ENCODE data around the gene SEMA3A. TPM values are rescaled to one million over a fixed set of nuclear protein-coding genes. Genes with fewer than 3 reads are reported as not detected.
A peak's percentile ranks its signal among the peaks of the same experiment; 100 is the strongest.
"Not testable (repeated sequence)": the region's sequence is repeated elsewhere in the genome, so short reads cannot be mapped to it uniquely, and the experiment has no call there.

Gene SEMA3A
- total and polyA plus RNA-seq, 11 donors: 0.30 to 6.6 (median 1.4) TPM

DNA sequence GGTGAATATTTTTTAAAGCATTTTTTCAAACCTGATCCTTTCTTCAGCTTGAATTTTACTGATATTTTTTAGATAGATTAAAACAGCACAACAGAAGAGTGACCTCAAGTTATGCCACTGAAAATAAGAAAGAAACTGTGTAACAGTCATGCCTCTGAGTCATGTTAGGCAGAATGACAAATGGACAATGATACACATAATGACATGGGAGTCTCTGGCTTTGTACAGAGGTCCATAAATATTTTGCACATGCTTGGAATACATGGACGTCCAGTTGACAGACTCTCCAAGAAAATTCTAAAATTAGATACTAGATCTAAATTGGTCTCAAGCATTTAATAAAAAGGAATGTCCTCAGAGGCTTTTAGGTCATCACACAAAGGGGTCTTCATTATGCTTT lies 21.9 kb upstream of the SEMA3A start:
- no peaks in the 10 kb centered on the region for H3K9me3 ChIP-seq
- intact Hi-C loops (cut with DNase I): no loop called here
- no peaks in the 10 kb centered on the region for H3K27me3 ChIP-seq
- WGBS, 4 donors: 17 to 31% (median 24%) methylated on average over 1 of the region's 1 CpG
- H3K4me3 ChIP-seq: no peak overlapping the region
- ATAC-seq (peak in 1 of 4 donors; percentile 42), DNase-seq (no peak)
- H3K36me3 ChIP-seq: no peaks in the 10 kb centered on the region
- H3K27ac ChIP-seq: no peak overlapping the region
- TF ChIP-seq, protein P1, sequence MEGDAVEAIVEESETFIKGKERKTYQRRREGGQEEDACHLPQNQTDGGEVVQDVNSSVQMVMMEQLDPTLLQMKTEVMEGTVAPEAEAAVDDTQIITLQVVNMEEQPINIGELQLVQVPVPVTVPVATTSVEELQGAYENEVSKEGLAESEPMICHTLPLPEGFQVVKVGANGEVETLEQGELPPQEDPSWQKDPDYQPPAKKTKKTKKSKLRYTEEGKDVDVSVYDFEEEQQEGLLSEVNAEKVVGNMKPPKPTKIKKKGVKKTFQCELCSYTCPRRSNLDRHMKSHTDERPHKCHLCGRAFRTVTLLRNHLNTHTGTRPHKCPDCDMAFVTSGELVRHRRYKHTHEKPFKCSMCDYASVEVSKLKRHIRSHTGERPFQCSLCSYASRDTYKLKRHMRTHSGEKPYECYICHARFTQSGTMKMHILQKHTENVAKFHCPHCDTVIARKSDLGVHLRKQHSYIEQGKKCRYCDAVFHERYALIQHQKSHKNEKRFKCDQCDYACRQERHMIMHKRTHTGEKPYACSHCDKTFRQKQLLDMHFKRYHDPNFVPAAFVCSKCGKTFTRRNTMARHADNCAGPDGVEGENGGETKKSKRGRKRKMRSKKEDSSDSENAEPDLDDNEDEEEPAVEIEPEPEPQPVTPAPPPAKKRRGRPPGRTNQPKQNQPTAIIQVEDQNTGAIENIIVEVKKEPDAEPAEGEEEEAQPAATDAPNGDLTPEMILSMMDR (IDR thresholded peaks at IDR 0.05): no peak
- TF ChIP-seq POLR2A (IDR thresholded peaks at IDR 0.05): no peak
- no peaks in the 10 kb centered on the region for H3K4me1 ChIP-seq

- H3K27ac ChIP-seq; H3K4me1 ChIP-seq; H3K9me3 ChIP-seq; DNase-seq; ATAC-seq; intact Hi-C loops (cut with DNase I); H3K27me3 ChIP-seq; H3K4me3 ChIP-seq; H3K36me3 ChIP-seq: not testable (repeated sequence)
- WGBS, 4 donors: 89 to 97% (median 95%) methylated on average over 6 of the region's 6 CpGs
Measured at GRCh38 chr7:84214757-84215156, 20.2 kb upstream of the SEMA3A start.

DNA sequence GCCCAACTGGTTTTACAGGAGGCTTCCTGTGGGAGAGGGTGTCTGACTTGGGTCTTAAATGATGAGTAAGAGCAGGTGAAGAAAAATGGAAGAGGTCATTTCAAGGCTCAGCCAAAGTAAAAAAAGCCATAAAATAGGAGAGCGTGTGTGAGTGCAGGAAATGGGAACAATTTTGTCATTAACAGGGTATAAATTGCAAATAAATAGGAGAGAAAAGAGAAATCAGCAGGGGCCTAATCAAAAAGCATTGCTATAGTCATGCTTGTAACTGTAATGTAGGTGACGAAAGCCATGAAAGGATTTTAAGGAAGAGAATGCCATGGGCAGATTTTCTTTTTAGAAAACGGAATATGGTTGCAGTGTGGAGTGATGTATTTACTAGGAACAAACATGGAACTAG lies 15.7 kb upstream of the SEMA3A start:
- WGBS, 4 donors: 91 to 95% (median 94%) methylated on average over 3 of the region's 3 CpGs
- DNase-seq: no peak
- Histone ChIP-seq H3K36me3 (no peaks in the 10 kb centered on the region), H3K4me3 (no peak overlapping the region), H3K9me3 (no peaks in the 10 kb centered on the region), H3K4me1 (no peaks in the 10 kb centered on the region), H3K27ac (no peak overlapping the region), H3K27me3 (no peaks in the 10 kb centered on the region)
- no peak for ATAC-seq
- TF ChIP-seq, protein P1 (IDR thresholded peaks at IDR 0.05): no peak
- no peak for TF ChIP-seq POLR2A (IDR thresholded peaks at IDR 0.05)
- intact Hi-C loops (cut with DNase I): no loop called here

DNA sequence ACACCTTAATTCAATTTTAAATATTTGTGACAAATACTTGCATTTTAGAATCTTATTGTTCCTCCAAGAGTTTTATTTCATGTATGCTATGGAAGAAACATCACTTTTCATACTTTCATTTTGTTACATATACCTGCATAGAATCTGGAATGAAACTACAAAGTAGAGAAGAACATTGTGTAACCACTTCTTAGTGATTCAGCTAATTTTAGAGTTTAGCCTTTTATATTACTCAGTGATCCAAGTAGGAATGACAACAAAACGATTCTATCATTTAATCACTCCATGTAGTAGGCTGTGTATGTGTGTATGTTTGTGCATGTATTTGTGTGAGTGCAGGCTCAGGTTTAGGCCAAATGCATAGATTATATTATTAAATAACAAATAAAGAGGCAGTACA lies 14.4 kb upstream of the SEMA3A start:
- Histone ChIP-seq H3K27me3 (no peaks in the 10 kb centered on the region), H3K36me3 (no peaks in the 10 kb centered on the region), H3K4me1 (no peaks in the 10 kb centered on the region), H3K4me3 (no peak overlapping the region), H3K27ac (no peak overlapping the region), H3K9me3 (no peaks in the 10 kb centered on the region)
- ATAC-seq: no peak
- intact Hi-C loops (cut with DNase I): no loop called here
- no peak for TF ChIP-seq POLR2A (IDR thresholded peaks at IDR 0.05)
- TF ChIP-seq, protein P1 (IDR thresholded peaks at IDR 0.05): no peak
- no peak for DNase-seq
- WGBS, 4 donors: 77 to 86% (median 84%) methylated on average over 1 of the region's 1 CpG

DNA sequence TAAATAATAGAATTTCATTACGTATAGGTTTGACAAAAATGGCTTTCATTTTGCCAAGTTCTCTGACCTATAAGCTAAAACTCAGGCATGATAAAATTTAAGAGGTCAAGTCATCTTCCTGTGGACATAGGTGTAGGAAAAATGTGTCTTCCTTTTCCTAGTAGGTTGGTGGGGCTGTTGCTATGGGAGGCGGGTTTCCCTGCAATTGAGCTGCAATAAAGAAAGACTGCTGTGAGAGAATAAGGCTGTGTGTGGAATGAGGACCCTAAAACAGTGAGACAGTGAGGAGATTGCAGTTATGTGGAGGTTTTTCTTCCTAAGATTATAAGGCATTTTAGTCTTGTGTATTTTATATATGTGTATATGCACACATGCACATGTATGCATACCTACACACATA lies 13.0 kb upstream of the SEMA3A start:
- intact Hi-C loops (cut with DNase I): no loop called here
- no peaks in the 10 kb centered on the region for H3K36me3 ChIP-seq
- TF ChIP-seq, protein P1 (IDR thresholded peaks at IDR 0.05): no peak
- no peak for TF ChIP-seq POLR2A (IDR thresholded peaks at IDR 0.05)
- DNase-seq: no peak
- H3K9me3 ChIP-seq: no peaks in the 10 kb centered on the region
- H3K4me3 ChIP-seq: no peak overlapping the region
- H3K4me1 ChIP-seq: no peaks in the 10 kb centered on the region
- no peak overlapping the region for H3K27ac ChIP-seq
- ATAC-seq: no peak
- 95 to 98% (median 96%) methylated on average over 2 of the region's 2 CpGs for WGBS, 4 donors
- H3K27me3 ChIP-seq: no peaks in the 10 kb centered on the region

All from heart left ventricle (tissue), 16 donors.